Activated T-cell treated with anti-CD3 and anti-CD28 coated beads, Interleukin-2, amount 50 U/mL, for 48 hours (primary cell): Measurements from ENCODE around the gene OPA1.

ENCODE experiments used
- DNase-seq, 2 experiments: peaks; one replicate each; pipeline ENCODE4 v3.0.0-alpha.2; 2020

The OPA1 gene

DNA sequence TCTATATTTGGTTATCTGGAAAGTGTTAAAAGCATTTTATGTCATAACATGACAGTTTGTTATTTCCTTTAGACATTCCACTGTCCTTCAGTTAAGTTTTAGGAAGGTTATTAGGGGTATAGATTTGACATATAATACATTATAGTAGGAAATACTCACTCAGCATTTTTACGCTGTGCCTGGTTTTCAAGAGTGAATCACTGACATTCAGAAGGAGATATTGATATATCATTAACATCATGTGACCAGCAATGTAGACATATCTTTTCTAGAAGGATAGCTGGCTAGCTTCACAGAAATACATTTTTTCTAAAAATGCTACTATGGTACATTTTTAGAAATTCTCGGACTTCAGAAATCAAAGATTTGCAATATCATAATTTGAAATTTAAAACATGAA, 57.6 kb downstream of the OPA1 start:
- DNase-seq: no peak

GRCh38 chr3:193655831-193656433, 62.9 kb downstream of the OPA1 start:
- no peak for DNase-seq

DNA sequence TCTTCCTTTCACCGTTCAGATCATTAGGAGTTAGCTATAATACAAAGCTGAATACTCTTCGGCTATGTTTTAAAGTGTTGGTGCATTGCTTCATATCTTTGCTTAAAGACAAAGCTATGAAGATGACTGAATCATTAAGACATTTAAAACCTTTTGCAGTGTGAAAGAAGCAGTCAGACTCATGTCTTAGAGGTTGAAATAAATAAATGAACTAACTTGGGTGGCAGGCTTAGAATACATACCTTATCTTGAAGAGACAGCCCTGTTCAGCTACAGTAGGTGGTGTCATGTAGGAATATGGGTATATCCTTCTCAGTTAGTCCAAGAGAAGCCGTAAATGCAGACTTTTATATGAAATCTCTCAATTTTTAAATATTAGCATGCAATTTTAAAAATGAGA, 63.4 kb downstream of the OPA1 start:
- DNase-seq: no peak

DNA sequence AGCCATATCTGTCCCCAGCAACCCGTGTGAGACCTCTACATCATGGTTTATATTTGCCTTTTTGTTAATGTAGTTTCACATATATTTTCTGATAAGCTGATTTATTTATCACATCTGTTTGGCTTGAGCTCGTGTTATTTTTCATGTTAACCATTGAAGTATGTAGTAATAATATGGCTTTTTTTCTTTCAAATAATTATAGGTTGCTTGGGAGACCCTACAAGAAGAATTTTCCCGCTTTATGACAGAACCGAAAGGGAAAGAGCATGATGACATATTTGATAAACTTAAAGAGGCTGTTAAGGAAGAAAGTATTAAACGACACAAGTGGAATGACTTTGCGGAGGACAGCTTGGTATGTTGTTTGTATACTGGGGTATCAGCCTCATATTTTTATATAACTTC, 63.9 kb downstream of the OPA1 start:
- DNase-seq: no peak

- no peak for DNase-seq
Measured at GRCh38 chr3:193660171-193660570, 67.2 kb downstream of the OPA1 start.

GRCh38 chr3:193660698-193661411, 67.8 kb downstream of the OPA1 start:
- DNase-seq: no peak

DNA sequence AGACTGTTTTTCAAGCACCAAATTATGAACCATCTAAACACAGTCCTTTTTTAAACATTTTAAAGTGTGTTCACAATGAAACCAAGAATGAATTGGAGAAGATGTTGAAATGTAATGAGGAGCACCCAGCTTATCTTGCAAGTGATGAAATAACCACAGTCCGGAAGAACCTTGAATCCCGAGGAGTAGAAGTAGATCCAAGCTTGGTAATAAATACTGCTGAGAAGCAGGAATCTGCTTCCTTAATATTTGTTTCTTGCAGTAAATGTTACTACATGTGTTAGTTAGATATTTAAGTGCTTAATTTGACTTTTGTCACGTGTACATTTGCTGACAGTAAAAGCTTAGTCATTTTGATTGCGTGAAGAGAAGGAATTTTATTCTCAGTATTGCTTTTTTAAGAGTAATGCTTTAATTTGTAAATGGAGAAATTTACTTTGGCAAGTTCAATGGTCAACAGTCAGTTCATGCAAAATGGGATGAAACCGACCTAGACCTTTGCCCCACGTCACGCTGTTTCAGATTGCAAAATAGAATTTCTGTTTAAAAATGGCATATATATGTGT, 69.8 kb downstream of the OPA1 start:
- no peak for DNase-seq

DNA sequence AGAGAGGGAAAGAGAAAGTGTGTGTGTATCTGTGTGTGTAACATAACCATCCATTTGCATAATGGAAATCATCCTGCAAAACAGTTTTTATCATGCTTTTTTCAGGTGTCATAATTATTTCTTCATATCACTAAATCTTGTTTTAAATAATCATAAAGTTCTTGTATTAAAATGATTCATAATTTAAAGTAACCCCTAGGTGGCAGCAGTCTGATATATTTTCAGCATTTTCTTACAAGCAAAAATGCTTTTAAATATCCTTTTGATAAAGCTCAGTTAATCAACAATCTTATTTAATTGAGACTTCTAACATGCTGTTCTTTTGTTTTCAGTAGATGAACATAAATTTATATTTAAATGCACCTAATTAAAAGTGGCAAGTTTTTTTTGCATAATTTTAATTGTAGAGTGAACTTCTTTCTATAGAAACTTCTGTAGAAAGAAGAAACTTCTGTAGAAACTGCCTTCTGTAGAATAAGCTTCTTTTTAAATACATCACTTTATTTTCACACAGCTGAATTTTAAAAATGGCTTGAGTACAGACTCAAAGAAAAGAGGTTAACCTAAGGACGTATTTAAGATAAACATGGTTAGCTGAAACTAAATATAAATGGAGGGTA, 72.5 kb downstream of the OPA1 start:
- DNase-seq: no peak

GRCh38 chr3:193673845-193674244, 80.8 kb downstream of the OPA1 start:
- no peak for DNase-seq

GRCh38 chr3:193674714-193675113, 81.7 kb downstream of the OPA1 start:
- DNase-seq: no peak

- DNase-seq: no peak
Measured at GRCh38 chr3:193677734-193678133, 84.7 kb downstream of the OPA1 start.

DNA sequence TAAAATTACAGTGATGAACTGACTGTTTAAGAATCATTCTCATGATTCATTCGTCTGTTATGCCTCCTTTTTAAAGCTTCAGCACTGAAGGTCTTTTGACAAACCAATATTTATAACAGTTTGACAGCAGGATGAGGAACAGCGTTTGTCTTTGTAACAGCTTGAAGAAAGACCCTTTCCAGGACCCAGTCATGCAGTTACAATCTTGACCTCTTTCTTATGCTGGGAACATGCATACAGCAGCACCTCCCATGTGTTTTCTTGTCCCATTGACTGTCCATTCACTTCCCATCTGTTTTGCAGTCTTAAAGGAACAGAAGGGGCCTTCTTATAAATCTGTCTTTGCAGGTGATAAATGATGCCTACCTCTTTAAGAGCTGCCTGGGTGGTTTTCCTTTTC, 87.2 kb downstream of the OPA1 start:
- no peak for DNase-seq

- DNase-seq: no peak
Measured at GRCh38 chr3:193681631-193682030, 88.6 kb downstream of the OPA1 start.

DNA sequence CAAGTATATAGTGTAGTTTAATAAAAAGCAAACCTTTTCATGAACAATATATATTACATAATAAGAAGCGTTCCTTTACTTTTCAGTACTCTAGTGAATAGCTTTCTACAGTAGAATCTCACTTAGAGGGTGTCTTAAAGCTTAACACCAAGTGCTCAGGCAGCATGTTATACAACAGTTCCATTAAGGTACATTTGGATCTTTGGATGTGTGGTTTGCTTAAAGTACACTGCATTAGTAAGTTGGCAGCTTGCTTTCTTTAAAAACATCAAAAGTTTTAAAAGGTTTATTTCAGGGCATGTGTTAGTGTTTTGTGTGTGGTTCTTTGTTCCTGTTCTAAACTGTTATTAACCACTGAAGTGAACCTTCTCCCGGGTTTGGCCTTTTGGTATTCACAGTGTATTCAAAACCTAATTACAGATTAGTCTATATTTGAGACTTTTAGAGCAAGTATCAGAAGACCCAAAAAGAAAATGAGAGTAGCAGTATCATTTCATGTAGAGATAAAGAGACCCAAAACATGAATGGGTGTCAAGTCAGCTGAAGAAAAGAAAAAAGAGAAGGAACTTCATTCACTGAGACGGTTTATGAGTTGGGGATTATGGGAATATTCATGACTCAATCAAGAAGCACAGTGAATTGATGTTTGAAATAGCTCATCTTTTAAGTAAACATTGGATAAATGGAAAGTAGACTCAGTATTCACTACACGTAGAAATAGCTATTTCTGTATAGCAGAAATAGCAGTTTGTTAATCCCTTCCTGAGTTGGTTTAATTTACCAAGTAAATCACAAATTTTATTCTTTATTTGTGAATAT, 93.9 kb downstream of the OPA1 start:
- DNase-seq: no peak

DNA sequence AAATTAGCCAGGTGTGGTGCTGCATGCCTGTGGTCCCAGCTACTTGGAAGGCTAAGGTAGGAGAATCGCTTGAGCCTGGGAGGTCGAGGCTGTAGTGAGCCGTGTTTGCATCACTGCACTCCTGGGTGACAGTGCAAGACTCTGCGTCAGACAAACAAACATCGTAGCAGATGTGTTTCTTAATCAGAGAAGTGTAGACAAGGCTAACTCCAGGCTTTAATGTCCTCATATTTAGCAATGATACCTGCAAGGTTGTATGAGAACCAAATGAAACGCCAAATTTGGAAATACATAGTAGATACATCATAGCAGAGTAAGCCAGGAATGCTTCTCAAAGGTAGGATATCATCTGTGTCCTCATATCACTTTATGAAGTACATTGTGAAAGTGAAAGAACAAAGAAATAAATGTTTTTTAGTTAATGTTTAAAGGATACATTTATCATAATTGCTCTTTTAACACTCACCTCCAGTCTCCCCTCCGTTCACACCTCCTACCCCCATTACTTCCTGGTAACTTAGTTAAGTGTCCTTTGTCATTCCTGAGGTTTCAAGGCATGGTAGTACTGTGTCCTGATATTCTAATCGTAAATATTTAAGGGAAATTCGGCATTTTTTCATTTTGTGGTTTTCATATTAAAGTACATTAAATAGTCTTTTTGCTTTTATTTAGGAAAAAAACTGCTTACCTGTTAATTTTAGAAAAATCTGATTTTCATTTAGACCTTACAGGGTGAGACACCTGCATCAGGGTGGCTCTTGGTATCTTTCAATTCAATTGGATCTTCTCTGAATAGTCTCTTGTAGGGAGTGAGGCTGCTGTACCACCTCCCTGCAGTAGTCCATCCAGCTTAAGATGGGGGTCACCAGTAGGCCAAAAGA, 96.1 kb downstream of the OPA1 start:
- no peak for DNase-seq

- DNase-seq: no peak
Measured at GRCh38 chr3:193693774-193694173, 100.8 kb downstream of the OPA1 start.

- DNase-seq: no peak
Measured at GRCh38 chr3:193701953-193702635, 109.1 kb downstream of the OPA1 start.

DNA sequence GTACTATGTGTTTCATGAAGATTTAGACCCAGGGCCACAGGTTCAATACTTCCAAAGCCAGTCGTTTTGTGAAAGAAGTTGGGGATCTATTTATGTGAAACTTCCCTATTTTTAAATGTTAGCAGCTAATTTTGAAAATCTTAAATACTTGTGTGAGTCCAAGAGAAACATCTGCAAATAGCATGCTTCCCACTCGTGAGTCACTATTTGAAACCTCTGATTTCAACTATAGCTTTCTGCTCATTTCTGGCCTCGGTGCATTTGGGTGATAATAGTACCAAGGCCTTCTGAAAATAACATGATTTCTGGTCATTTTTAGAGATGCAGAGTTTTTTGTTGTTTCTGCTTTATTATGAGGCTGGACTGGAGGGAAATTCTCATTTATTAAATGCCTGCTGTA, 110.0 kb downstream of the OPA1 start:
- no peak for DNase-seq

- DNase-seq: no peak
Measured at GRCh38 chr3:193704431-193704830, 111.4 kb downstream of the OPA1 start.

DNA sequence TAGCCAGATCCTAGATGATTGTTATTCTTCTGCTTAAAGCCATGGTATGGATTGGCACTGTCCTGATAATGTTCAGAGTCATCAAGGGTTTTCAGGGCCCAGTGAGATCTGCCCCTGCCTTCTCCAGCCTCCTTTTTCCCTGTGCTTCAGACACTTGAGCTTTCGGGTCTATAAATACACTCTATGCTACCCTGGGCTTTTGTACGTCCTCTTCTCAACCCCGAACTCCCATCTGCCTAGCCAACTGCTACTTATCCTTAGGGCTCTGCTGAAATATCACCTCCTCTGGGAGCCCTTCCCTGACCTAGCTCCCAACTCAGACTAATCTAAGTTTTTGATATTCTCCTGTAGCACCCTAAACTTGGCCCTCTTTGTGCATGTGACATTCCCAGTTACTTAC, 115.3 kb downstream of the OPA1 start:
- no peak for DNase-seq
